Stimulated activated CD8-positive, alpha-beta memory T cell treated with anti-CD3 and anti-CD28 coated beads, Interleukin-12 subunit alpha, Interleukin-12 subunit beta, amount 100 ng/mL, for 24 hours (primary cell): ENCODE data around the gene CFHR4.
"Not testable (repeated sequence)": the region's sequence is repeated elsewhere in the genome, so short reads cannot be mapped to it uniquely, and the experiment has no call there.

Experiments
- DNase-seq: peaks from one replicate; pipeline ENCODE4 v3.0.0-alpha.2; 2020; ENCODE audit errors: extremely low read depth

CFHR4 gene

DNA sequence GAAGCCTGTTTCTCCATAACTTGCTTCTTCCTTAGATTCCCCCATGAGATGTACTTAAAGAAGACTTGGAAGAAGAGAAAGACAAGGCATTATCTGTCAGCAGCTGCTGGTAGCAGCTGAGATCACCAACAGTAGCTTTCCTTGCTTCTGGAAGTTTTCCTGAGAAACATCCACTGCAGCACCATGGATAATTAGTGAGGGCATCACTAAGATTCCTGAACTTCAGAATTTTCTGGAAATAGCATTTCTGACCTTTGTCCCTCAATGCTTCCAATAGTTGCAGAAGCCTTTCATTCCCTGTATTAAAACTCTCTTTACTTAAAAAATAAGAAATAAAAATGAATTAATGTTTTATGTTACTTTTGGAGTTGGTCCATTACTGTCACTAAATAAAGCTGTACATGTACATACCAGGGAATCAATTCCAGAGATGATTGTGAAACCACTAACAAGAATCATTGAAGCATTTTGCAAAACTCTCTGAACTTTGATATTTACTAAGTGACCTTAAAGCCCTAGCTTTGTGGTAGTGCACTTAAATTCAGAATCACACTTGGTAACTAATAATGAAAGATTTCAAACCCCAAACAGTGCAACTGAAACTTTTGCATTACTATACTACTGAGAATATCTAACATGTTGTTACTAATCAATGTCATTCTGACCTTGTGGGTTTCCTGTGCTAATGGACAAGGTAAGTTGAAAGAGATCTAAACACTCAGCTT, at the start of gene CFHR4:
CFHR4 (plus strand) TSS at position 538 of the 725 bp plus-strand sequence; CDS start at position 637, 99 bp downstream.
- DNase-seq: no peak

DNA sequence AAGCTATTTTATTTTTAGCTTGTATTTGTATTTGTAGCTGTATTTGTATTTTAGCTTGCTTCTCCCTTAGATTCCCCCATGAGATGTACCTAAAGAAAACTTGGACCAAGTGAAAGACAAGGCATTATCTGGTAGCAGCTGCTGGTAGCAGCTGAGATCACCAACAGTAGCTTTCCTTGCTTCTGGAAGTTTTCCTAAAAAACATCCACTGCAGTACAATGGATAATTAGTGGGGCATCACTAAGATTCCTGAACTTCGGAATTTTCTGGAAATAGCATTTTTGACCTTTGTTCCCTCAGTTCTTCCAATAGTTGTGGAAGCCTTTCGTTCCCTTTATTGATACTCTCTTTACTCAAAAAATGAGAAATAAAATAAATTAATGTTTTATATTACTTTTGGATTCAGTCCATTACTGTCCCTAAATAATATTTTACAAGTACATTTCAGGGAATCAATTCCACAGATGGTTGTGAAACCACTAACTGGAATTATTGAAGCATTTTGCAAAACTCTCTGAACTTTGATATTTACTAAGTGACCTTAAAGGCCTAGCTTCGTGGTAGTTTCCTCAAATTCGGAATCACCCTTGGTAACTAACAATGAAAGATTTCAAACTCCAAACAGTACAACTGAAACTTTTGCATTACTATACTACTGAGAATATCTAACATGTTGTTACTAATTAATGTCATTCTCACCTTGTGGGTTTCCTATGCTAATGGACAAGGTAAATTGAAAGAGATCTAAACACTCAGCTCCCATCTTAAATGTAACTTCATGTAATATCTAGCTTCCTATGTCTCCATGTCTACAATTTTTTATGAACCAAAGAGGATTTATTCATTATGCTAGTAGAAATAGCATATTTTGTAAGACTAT, 38.0 kb upstream of the CFHR4 start:
- DNase-seq: not testable (repeated sequence)

DNA sequence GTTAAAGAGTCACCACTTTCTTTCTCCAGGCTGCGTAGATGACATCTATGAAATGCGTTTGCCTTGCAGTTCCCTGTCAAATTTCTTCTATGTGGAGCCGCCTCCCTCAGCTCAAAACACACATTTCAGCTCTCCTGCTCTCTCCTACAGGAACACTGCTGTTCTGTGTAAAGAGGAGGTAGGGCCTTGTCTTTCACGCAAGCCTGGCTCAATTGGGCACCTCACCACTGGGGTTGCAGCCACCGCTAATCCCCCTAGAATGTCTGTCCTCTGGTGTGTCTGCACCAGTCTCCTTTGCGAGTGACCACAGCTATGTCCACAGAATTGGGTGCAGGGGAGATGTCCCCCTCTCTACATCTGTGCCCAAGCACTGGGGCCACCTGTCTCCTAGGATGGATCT, 31.8 kb upstream of the CFHR4 start:
- no peak for DNase-seq

DNA sequence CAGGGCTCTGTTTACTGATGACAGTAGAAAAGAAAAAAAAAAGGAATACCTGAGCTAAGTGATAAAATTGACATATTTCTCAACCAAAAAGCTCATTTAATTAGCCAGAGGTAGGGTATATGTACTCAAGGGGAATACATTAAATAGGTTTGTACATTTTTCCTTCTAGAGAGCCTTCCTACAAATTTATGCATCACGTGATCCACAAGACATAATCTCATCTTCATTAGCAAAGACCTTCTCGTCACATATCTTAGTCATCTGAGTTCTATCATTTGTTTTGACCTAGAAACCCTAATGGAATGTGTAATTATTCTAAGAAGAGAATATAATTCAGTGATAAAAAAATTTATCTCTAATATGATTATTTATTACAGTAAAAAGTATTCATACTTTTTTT, 30.7 kb upstream of the CFHR4 start:
- DNase-seq: no peak

DNA sequence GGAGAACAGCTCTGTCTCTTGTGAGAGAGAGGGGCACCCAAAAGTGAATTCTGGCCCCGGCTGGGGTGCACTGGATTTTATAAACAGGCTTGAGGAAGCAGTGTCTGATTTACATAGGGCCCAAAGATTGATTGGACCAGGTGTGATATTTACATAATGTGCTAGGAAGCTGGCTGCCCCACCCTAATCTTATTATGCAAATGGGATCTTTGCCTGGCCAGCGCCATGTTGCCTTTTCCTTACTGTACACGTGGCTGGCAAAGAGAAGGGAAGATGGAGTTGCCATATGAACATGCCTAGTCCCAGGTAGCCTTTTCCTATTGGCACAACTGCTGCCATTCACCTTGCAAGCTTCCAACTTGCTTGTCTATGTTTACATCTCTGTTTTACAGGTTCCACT, 29.0 kb upstream of the CFHR4 start:
- no peak for DNase-seq

DNA sequence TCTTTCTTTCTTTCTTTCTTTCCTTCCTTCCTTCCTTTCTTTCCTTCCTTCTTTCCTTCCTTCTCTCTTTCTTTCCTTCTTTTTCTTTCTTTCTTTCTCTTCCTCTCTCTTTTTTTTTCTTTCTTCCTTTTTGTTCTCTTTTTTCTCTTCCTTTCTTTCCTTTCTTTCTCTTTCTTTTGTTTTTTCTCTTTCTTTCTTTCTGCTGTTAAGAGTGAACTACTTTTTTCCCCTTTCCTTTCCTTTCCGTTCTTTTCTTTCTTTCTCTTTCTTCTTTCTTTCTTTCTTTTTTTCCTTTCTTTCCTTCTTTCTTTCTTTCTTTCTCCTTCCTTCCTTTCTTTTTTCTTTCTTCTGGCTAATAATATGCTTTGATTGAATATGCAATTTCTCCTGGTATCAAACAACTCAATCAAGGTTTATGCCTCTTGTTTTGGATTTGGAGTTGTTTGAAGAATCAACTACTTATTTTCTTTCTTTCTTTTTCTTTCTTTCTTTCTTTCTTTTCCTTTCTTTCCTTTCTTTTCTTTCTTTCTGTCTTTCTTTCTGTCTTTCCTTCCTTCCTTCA, 27.4 kb upstream of the CFHR4 start:
- DNase-seq: no peak

DNA sequence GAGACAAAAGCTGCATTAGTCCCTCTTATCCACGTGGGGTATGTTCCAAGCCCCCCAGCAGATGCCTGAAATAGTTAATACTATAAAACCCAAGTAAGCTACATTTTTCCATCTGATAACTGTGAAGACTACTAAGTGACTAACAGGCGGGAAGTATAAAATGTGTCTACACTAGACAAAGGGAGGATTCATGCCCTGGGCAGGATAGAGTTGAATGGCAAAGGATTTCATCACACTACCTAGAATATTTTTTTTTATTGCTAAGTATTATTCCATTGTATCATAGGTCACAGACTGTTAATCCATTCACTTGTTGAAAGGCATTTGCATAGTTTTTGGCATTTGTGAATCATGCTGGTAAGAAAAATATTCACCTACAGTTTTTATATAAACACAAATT, 26.4 kb upstream of the CFHR4 start:
- DNase-seq: no peak

DNA sequence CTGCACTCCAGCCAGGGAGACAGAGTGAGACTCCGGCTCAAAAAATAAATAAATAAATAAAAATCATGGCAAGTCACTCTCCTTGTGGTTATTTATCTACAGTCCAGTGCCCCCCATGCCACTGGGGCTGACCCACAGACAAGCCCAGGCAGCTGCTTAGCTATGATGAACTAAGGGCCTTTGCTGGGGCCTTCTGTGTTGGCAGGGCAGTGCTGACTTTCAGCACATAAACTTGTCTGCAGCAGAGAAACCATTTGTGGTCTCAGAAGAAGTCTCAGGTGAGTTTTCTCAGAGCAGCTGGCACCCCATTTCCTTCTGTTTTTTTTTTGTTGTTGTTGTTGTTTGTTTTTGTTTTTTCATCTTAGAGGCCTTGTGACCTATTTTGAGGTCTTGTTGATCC, 20.9 kb upstream of the CFHR4 start:
- no peak for DNase-seq

DNA sequence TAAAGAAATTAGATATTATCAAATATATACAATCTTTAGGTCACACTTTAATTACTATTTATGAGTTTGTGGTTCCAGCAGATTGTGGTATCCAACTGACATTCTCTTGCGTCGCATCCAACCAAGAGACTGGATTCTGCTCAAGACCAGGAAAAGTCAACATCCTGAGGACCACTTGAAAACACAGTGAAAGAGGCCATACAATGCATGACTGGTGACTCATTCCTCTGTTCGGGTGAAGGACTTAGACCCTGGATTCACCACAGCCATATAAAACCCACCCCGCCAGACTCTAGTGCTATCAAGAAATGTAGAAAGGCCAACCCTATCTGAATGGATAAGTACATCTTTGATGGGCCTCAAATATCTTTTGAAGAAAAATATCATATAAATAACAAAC, 14.5 kb upstream of the CFHR4 start:
- no peak for DNase-seq

DNA sequence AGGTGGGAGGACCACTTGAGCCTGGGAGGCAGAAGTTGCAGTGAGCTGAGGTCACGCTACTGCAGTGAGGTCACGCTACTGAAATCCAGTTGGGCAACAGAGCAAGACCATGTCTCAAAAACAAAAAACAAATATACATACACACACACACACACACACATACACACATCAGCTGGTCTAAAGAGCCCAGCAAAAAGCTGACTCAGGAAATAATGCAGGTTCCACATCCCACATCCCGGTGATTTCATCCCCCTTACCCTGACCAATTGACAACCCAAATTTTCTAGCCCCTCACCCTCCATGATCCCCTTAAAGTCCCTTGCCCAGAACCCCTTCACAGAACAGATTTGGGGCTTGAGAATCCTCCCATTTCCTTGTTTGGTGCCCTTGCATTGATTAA, 11.9 kb upstream of the CFHR4 start:
- DNase-seq: no peak

DNA sequence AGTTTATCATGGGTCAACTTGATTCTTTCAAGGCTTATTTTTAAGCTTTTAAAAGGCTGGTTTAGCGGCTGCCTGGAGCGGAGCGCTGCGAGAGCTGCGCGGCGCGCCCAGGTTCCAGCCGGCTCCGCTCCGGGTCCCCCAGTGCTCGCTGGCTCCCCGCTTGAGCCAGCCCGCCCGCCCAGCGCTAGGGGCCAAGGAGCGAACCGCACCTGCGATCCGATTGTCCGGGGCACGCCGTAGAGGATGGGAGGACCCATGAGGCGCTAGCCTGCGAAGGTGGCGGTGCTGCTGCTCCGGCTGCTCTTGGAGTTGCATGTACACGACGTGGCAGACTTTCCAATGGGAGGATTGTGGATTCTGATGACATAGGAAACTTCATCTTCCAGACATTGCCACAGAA, 9.9 kb upstream of the CFHR4 start:
- no peak for DNase-seq

DNA sequence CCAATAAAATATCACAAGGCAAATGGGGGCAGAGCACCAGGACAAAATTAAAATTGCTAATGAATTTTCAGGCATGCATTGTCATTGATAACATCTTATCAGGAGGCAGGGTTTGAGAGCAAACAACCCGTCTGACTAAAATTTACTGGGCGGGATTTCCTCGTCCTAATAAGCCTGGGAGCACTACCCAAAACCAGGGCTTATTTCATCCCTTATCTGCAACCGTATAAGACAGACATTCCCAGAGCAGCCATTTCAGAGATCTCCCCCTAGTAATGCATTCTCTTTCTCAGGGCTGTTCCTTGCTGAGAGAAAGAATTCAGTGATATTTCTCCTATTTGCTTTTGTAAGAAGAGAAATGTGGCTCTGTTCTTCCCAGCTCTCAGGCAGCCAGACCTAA, 1.3 kb upstream of the CFHR4 start:
- not testable (repeated sequence) for DNase-seq

DNA sequence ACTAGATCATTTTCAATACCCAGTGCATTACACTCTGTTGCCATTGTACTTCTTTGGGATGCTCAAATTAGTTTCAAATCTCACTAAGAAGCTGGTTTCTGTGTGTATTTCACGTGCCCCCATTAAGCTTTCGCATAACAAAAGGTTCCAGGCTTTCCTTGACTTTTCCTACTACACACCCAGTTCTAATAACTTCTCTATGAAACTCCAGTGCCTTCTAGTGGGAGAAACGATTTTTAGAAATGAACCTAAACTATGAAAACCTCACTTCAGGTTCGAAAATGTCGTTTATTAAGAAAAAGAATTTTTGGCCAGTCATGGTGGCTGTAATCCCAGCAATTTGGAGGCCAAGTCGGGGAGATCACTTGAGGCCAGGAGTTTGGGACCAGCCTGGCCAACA, 2.8 kb downstream of the CFHR4 start:
- DNase-seq: no peak

DNA sequence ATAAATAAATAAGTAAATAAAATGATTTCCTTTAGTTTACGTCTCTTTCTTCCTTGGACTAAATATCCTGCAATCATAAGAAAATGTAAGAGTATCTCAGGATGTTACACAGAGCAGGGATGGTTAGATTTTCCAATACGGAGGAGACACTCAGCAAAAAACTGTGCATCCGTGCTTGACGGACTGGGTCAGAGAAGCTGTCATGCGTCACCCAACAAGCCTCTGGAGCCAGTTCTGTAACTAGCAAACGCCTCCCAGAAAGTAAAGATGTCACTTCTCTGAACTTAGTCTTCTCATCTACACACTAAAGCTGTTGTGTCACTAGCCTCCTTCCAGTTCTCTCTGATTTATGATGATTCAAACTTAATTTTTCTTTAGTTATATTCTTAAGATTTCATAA, 3.4 kb downstream of the CFHR4 start:
- DNase-seq: no peak

DNA sequence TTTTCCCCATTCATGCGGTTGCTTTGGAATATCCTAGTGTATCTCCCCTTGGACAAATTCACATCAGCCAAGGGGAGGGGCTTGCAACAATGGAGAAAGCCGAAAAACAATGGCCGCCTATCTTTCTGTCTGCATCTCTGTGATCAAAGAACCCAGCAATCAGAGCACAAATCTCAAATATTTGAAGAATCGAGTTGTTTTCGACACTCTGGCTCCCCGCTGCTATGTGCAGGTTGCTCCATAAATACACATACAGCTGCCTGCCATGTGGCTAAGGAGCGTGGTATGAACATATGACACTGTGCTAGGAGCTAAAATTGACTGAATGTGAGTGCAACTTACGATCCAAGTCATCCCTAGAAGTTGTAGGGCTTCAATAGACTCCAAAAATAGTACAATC, 8.5 kb downstream of the CFHR4 start:
- DNase-seq: no peak

DNA sequence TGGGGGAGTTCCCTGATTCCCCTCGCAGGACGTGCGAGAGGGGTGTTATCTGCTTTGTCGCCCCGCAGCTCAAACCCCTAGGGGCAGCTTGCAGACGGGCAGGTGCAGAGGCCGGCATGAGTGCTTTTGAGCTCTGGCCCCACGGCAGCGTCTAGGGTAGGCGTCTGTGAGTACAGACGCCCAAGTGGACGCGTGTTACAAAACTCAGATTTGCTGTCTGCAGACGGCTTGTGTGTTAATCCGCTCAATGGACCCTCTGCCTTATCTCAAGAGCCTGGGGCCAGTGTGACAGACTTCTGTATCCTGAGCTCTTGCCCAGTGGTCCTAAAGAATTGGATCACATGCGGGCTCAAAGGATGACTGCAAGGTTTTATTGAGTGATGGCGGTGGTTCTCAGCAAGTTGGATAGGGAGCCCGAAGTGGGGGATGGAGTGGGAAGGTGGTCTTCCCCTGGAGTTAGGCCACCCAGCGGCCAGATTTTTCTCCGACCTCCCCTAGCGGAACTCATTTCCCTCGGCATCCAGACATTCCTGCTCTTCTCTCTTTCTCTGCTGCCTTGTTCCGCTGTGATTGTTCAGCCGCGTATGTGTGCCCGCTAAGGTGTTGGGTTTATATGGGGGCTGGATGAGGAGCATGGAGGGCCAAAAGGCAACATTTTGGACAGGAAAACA, 9.4 kb downstream of the CFHR4 start:
- no peak for DNase-seq

DNA sequence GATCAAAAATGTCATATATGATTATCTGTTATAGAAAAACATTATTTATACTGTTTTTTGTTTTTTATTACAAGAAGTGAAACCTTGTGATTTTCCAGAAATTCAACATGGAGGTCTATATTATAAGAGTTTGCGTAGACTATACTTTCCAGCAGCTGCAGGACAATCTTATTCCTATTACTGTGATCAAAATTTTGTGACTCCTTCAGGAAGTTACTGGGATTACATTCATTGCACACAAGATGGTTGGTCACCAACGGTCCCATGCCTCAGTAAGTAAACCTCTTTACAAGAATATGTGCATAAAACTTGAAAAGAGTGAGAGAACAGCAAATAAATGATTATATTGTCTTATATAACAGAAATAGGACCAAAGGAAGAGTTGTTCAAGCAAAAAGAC, 14.5 kb downstream of the CFHR4 start:
- DNase-seq: no peak

DNA sequence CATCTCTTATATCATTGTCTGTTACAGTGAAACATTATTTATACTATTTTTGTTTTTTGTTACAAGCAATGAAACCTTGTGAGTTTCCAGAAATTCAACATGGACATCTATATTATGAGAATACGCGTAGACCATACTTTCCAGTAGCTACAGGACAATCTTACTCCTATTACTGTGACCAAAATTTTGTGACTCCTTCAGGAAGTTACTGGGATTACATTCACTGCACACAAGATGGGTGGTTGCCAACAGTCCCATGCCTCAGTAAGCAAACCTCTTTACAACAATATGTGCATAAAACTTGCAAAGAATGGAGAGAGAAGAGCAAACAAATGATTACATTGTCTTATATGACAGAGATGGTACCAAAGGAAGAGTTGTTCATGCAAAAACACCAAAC, 22.4 kb downstream of the CFHR4 start:
- DNase-seq: no peak

DNA sequence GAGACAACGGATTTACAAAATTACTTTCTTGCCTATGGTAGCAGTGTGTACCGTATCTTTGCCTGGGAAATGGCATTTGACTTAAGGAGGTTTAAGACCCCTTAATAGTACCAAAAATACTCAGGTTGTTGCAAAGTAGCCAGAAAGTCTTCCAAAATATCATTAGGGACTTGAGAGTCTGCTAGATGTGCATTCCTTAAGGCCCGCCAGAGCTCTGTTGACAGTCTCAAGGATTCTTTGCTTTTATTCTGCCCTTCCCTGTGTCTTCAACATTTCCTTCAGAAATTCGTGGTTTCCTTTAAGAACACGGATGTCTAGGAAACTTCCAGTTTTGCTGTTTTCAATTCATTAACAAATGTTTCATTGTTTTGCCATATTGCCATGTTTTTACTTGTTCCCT, 24.4 kb downstream of the CFHR4 start:
- not testable (repeated sequence) for DNase-seq

DNA sequence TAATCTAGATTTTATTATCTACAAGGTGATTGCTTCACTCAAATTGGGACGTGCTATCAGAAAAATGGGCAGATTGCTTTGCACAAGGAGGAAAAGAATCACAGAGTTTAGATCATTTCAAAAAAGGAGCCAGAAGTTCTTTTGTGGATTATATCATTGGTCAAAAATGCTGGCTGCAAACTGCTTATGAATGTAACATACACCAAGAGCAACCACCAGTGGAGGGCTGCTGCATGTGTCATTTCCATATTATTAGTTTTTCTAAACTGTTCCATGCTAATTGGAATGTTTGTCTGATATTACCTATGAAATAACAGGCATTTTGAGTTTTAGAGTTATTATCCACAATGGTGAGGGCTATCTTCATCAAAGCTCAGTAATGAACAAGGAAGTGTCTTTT, 39.0 kb downstream of the CFHR4 start:
- not testable (repeated sequence) for DNase-seq

DNA sequence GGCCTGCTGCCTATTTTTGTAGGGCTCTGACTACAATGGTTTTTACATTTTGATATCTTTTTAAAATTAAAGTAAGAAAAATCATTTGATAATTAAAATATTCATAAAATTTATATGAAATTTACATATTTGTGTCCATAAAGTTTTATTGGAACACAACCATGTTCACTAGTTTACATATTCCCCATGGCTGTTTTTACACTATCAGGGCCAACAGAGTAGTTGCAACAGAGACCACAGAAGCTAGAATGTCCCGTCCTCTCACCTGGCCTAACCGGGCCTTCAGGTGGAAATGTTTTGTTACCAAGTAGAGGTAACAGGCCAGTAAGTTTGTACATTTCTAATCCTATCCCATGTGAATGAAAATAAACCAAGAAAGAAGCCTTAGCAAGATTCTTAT, 45.0 kb downstream of the CFHR4 start:
- not testable (repeated sequence) for DNase-seq

DNA sequence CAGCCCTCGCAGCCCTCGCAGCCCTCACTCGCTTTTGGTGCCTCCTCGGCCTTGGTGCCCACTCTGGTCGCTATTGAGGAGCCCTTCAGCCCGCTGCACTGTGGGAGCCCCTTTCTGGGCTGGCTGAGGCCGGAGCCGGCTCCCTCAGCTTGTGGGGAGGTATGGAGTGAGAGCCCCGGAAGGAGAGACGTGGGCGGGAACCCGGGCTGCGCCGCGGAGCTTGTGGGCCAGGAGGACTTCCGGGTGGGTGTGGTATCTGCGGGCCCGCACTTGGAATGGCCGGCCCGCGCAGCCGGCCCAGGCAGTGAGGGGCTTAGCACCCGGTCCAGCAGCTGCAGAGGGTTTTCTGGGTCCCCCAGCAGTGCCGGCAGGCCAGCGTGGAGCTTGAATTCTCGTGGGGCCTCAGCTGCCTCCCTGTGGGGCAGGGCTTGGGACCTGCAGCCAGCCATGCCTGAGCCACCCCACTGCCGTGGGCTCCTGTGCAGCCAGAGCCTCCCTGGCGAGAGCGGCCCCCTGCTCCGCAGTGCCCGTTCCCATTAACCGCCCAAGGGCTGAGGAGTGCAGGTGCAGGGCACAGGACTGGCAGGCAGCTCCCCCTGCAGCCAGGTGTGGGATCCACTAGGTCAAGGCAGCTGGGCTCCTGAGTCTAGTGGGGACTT, 45.8 kb downstream of the CFHR4 start:
- DNase-seq: no peak
